GM08714 (cell line): Measurements from ENCODE around the gene AASDH.
"Not testable (repeated sequence)": the region's sequence is repeated elsewhere in the genome, so short reads cannot be mapped to it uniquely, and the experiment has no call there.

Source experiments
- H3K4me3 ChIP-seq: fragments of 200-500 bp; sonication (Bioruptor generic); 2 replicates; pipeline ENCODE4 v1.5.1; 2014; ENCODE audit warnings: mild to moderate bottlenecking, low read length, inconsistent platforms
- ZNF274 ChIP-seq: IDR thresholded peaks from 2 replicates; pipeline ENCODE4 v1.6.1; 2012; ENCODE audit warnings: mild to moderate bottlenecking, low read depth, low read length

Gene AASDH

DNA sequence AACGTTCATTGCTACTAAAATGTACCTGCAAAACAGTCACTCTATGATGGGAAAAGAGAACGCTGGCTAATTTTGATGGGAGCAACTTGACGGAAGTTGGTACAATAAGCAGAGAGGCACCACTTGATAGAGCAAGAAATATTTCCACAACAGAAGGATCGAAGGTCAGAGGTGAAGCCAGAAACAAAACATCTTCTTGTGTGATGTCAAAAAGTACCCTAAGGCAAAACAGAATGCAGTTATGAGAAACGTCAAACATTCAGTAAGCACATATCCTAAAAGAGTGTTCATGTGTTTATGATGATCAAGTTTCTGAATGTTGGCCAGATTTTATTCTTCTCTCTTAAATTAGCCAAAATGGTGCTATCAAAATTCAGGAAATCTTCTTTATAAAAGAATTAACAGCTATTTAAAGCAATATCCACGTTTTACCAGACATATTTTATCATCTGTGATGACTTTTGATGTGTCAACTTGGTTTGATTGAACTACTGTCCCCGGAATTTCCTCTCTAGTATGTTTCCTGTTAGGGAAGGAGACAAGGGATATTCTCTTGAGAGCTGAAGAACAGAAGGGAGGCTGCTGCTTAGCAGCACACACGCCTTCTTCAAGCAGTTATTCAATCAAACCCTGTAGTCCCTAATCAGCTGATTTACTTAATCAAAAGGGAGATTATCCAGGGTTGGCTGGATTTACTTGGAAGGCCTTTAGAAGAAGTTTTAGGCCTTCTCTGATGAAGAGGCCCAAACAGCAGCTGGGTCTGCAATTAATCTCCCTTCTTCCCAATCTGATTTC, 15.7 kb downstream of the AASDH start:
- no peak for TF ChIP-seq ZNF274
- no peak overlapping the region for H3K4me3 ChIP-seq

- TF ChIP-seq ZNF274 = no peak
- no peak overlapping the region for H3K4me3 ChIP-seq
Measured at GRCh38 chr4:56370377-56370776, 16.9 kb downstream of the AASDH start.

- not testable (repeated sequence) for H3K4me3 ChIP-seq
Measured at GRCh38 chr4:56362981-56363380, 24.3 kb downstream of the AASDH start.

DNA sequence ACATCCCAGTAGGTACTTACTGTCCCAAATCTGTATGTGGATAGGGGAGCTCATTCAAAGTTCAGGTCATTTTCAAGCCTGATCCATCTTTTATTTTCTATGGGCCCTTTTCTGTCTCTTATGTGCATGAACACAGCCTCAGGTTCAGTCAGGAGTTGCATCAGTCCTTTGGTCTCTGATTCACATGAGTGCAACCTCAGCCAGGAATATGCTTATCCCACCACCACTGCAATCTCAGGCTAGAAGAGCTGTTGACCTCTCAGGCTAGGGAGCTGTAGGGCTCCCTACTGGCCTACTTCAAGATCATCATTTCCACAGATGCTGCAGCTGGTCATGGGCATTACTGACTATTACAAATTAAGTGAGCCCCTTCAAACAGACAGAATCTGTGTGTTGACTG, 27.2 kb downstream of the AASDH start:
- no peak for TF ChIP-seq ZNF274
- H3K4me3 ChIP-seq = no peak overlapping the region

GRCh38 chr4:56356650-56357049, 30.6 kb downstream of the AASDH start:
- H3K4me3 ChIP-seq = no peak overlapping the region
- no peak for TF ChIP-seq ZNF274

- no peak for TF ChIP-seq ZNF274
- no peak overlapping the region for H3K4me3 ChIP-seq
Measured at GRCh38 chr4:56348576-56348975, 38.7 kb downstream of the AASDH start.

GRCh38 chr4:56345458-56345857, 41.8 kb downstream of the AASDH start:
- no peak for TF ChIP-seq ZNF274
- H3K4me3 ChIP-seq = no peak overlapping the region

DNA sequence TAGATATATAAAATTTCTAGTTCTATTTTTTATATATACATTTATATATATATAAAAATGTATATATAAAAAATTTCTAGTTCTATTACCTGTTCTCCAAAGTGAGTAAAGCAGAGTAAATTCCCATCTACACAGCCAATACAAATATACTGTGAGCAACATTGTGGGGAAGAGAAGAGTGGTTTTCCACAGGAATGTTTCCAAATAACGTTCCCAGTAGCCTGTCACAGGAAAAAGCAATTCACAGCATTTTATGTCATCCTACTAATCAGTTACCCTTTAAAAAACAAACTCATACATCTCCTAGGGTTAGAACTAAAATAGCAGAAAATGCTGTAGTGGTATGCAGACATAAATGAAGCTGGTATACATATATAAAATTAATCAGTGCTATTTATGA, 44.5 kb downstream of the AASDH start:
- TF ChIP-seq ZNF274 = no peak
- no peak overlapping the region for H3K4me3 ChIP-seq

DNA sequence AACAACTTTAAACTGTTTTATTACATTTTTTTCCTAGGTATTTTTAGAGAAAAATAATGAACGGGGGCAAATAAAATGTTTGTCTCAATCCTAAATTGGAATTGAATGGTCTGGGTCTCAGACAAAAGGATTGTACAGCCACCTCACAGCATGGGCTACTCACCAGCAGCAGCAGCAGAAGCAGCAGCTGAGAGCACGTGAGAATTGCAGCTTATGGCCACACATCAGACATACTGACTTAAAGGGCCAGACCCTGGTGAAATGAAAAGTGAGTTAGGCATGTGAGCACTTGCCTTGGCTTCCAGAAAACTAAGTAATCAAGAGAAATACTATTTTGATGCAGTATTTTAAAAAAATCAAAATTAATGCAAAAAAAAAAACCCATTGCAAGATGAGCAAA, 56.6 kb downstream of the AASDH start:
- no peak for TF ChIP-seq ZNF274
- no peak overlapping the region for H3K4me3 ChIP-seq

DNA sequence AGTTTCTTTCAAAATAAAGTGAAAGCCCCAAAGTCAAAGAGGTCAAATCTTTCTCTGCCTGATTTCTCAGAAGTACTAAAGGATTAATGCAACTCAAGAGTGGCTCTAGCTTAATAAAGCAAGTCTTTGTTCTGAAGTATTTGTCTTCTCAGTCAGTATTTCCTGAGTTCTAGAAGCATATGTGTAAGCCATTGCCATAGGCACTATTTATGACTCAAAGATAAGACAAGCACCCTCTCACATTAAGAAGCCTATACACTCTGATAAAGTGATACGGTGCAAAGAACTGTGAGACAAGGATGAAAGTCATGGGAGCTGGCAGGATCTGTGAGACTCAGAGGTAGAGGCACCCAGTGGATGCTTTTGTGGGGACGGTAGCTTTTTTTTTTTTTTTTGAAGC, 60.9 kb downstream of the AASDH start:
- TF ChIP-seq ZNF274 = no peak
- no peak overlapping the region for H3K4me3 ChIP-seq

- no peak for TF ChIP-seq ZNF274
- H3K4me3 ChIP-seq = no peak overlapping the region
Measured at GRCh38 chr4:56324011-56324610, 63.2 kb downstream of the AASDH start.

DNA sequence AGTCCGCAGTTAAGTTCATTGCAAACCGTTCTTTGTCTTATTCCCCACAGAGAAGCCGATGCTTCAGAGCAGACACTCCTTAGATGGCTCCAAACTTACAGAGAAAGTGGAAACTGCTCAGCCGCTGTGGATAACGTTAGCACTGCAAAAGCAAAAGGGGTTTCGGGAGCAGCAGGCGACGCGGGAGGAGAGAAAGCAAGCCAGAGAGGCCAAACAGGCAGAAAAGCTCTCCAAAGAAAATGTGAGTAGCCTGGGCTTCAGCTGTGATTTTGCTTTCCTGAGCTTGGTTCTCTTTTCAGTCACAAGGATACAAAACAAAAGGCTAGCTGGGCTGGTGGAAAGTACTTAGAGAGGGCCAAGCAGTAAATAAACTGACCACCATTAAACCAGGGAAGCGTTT, 64.0 kb downstream of the AASDH start:
- H3K4me3 ChIP-seq = no peak overlapping the region
- no peak for TF ChIP-seq ZNF274

DNA sequence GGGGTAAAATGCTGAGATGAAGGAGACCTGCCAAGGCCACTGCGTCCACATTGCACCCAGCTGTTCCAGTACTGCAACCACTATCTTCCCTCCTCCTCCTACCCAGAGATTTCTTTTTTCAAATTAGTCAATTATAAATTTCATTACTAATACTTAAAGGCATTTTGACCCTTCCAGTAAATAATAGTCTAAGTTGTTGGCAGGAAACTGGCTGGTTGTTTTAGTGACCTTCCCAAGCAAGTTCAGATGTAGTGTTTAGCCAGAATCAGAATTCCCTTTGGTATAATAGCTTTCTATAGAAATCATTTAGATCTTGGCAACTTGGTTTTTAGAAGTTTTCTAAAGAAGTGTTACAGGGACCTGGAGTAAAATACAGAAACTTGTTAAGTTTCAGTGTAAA, 66.0 kb downstream of the AASDH start:
- TF ChIP-seq ZNF274 = no peak
- no peak overlapping the region for H3K4me3 ChIP-seq

DNA sequence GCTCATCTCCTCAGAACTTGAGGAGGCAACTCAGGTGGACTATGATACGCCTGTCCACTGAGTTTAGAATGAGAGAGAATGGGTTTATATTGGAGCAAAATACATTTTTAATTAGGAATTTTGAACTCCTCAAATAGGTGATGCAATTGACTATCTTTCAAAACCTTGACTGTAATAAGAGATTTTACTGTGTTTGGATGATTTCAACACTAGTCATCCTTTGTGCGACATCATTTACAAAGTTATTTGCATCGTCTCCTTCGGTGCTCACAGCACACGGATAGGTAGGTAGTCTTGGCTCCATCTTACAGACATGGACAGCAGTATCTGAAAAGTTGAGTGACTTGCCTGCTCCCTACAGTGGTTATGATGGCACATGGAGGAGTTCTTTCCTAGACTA, 67.0 kb downstream of the AASDH start:
- H3K4me3 ChIP-seq = no peak overlapping the region
- TF ChIP-seq ZNF274 = no peak

- TF ChIP-seq ZNF274 = no peak
- H3K4me3 ChIP-seq = no peak overlapping the region
Measured at GRCh38 chr4:56318555-56318954, 68.7 kb downstream of the AASDH start.

DNA sequence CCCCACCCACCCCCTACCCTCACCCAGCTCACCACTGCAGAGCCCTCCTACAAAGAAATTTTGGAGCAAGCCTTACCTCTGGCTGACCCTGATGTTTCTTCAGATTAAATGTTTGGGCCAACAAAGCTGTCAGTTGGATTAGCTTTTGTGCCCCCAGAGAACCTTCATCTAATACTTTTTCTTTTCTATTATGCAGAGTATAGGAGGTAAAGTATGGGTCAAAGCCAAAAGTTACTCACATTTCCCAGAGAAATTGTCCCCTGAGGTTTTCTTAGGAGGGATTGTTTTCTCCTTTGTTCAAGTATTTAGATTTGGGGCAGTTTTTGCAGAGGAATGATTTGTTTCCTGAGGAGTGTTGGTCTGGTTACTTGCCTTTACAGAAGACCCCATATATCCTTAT, 69.5 kb downstream of the AASDH start:
- H3K4me3 ChIP-seq = no peak overlapping the region
- TF ChIP-seq ZNF274 = no peak
